OCI-LY3 (cell line): ENCODE results near the gene HEATR3.
"Not testable (repeated sequence)": the region's sequence is repeated elsewhere in the genome, so short reads cannot be mapped to it uniquely, and the experiment has no call there.

Experiments used
- H2AFZ ChIP-seq: fragments of 200-600, 300-600 bp; shearing (Covaris generic); 2 replicates; pipeline ENCODE4 v1.6.0; 2014; ENCODE audit warnings: antibody characterized with exemption, low read depth, low read length
- H3K27ac ChIP-seq: fragments of 200-600, 300-600 bp; sonication (generic); 2 replicates; pipeline ENCODE4 v1.5.1; 2014; ENCODE audit warnings: mild to moderate bottlenecking, low read length, moderate library complexity, mixed read lengths
- H3K27me3 ChIP-seq: fragments of 200-600, 300-600 bp; sonication (generic); 2 replicates; pipeline ENCODE4 v1.6.1; 2014; ENCODE audit warnings: low read depth, low read length, mixed read lengths
- H3K36me3 ChIP-seq: fragments of 200-600, 300-600 bp; sonication (generic); replicated peaks from 2 replicates; pipeline ENCODE3; 2014; ENCODE audit warnings: low read depth, low read length, mixed read lengths
- H3K4me1 ChIP-seq: fragments of 300-600, 200-600 bp; sonication (generic); 2 replicates; pipeline ENCODE4 v1.6.1; 2014; ENCODE audit warnings: low read length, mixed read lengths
- H3K4me2 ChIP-seq: fragments of 200-600, 300-600 bp; sonication (generic); 2 replicates; pipeline ENCODE4 v1.6.1; 2014; ENCODE audit warnings: low read length, mixed read lengths
- H3K4me3 ChIP-seq: fragments of 300-600, 200-600 bp; sonication (generic); 2 replicates; pipeline ENCODE4 v1.5.1; 2014; ENCODE audit warnings: antibody characterized with exemption, mild to moderate bottlenecking, low read length, moderate library complexity
- H3K79me2 ChIP-seq: fragments of 300-600, 200-600 bp; shearing (Covaris generic); 2 replicates; pipeline ENCODE4 v1.6.1; 2014; ENCODE audit warnings: mild to moderate bottlenecking, low read length, mixed read lengths
- H3K9ac ChIP-seq: fragments of 300-600, 200-600 bp; shearing (Covaris generic); 2 replicates; pipeline ENCODE4 v1.6.0; 2014; ENCODE audit warnings: mild to moderate bottlenecking, low read length, moderate library complexity
- H3K9me3 ChIP-seq: fragments of 200-600, 300-600 bp; shearing (Covaris generic); 2 replicates; pipeline ENCODE4 v1.6.1; 2014; ENCODE audit warnings: low read length, mixed read lengths; ENCODE audit not compliant: insufficient read depth
- H4K20me1 ChIP-seq: fragments of 200-600, 300-600 bp; sonication (generic); 2 replicates; pipeline ENCODE4 v1.6.1; 2016; ENCODE audit warnings: low read length, mixed read lengths; ENCODE audit not compliant: insufficient read depth
- CTCF ChIP-seq: fragments of 200-600, 300-600 bp; sonication (generic); IDR thresholded peaks from 2 replicates; pipeline ENCODE4 v1.5.1; 2014; ENCODE audit warnings: antibody characterized with exemption, low read length, low read depth
- EZH2phosphoT487 ChIP-seq: fragments of 200-600 bp; shearing (Covaris generic); IDR thresholded peaks from 2 replicates; pipeline ENCODE4 v1.6.1; 2018; ENCODE audit warnings: antibody characterized with exemption, mixed run types, low read depth

Gene HEATR3

GRCh38 chr16:50121721-50122445, 56.1 kb downstream of the HEATR3 start:
- Histone ChIP-seq H4K20me1 (no peaks in the 10 kb centered on the region), H3K4me1 (peaks cover 28% of the 10 kb centered on the region), H3K27ac (no peak overlapping the region), H3K4me2 (peak overlapping the region; percentile 64), H3K4me3 (peak overlapping the region; percentile 9), H3K79me2 (no peaks in the 10 kb centered on the region), H3K27me3 (no peaks in the 10 kb centered on the region), H3K36me3 (no peaks in the 10 kb centered on the region), H2AFZ (no peak overlapping the region), H3K9ac (no peak overlapping the region), H3K9me3 (no peaks in the 10 kb centered on the region)
- TF ChIP-seq EZH2phosphoT487 (no peak), CTCF (no peak)

- H3K9me3 ChIP-seq: no peaks in the 10 kb centered on the region
- H3K4me1 ChIP-seq: peaks cover 28% of the 10 kb centered on the region
- no peak overlapping the region for H3K27ac ChIP-seq
- H2AFZ ChIP-seq: no peak overlapping the region
- no peaks in the 10 kb centered on the region for H3K27me3 ChIP-seq
- no peaks in the 10 kb centered on the region for H3K36me3 ChIP-seq
- H3K9ac ChIP-seq: no peak overlapping the region
- H4K20me1 ChIP-seq: no peaks in the 10 kb centered on the region
- no peak overlapping the region for H3K4me3 ChIP-seq
- TF ChIP-seq CTCF (no peak), EZH2phosphoT487 (no peak)
- H3K79me2 ChIP-seq: no peaks in the 10 kb centered on the region
- no peak overlapping the region for H3K4me2 ChIP-seq
Measured at GRCh38 chr16:50123417-50123816, 57.6 kb downstream of the HEATR3 start.

- Histone ChIP-seq H3K4me3 (no peak overlapping the region), H3K4me2 (no peak overlapping the region), H3K27me3 (no peaks in the 10 kb centered on the region), H2AFZ (no peak overlapping the region), H3K36me3 (no peaks in the 10 kb centered on the region), H4K20me1 (no peaks in the 10 kb centered on the region), H3K9ac (no peak overlapping the region), H3K79me2 (no peaks in the 10 kb centered on the region), H3K27ac (no peak overlapping the region), H3K9me3 (no peaks in the 10 kb centered on the region), H3K4me1 (peaks cover 28% of the 10 kb centered on the region)
- TF ChIP-seq EZH2phosphoT487: no peak
- no peak for TF ChIP-seq CTCF
Measured at GRCh38 chr16:50124769-50125168, 59.0 kb downstream of the HEATR3 start.

- Histone ChIP-seq H2AFZ (no peak overlapping the region), H4K20me1 (no peaks in the 10 kb centered on the region), H3K4me2 (no peak overlapping the region), H3K79me2 (no peaks in the 10 kb centered on the region), H3K36me3 (no peaks in the 10 kb centered on the region), H3K4me3 (no peak overlapping the region), H3K9ac (no peak overlapping the region), H3K27ac (no peak overlapping the region), H3K9me3 (no peaks in the 10 kb centered on the region), H3K4me1 (peaks cover 18% of the 10 kb centered on the region), H3K27me3 (no peaks in the 10 kb centered on the region)
- TF ChIP-seq CTCF (no peak), EZH2phosphoT487 (no peak)
Measured at GRCh38 chr16:50126183-50126582, 60.4 kb downstream of the HEATR3 start.

- H3K79me2 ChIP-seq, H3K9ac ChIP-seq, H3K9me3 ChIP-seq, H3K36me3 ChIP-seq, H2AFZ ChIP-seq, H3K27ac ChIP-seq, H3K4me2 ChIP-seq, H3K4me1 ChIP-seq, H3K27me3 ChIP-seq, H4K20me1 ChIP-seq, H3K4me3 ChIP-seq: not testable (repeated sequence)
Measured at GRCh38 chr16:50132571-50132970, 66.8 kb downstream of the HEATR3 start.
